GM18951 (cell line): ENCODE measurements around the gene C2CD2L.
"Not testable (repeated sequence)": the region's sequence is repeated elsewhere in the genome, so short reads cannot be mapped to it uniquely, and the experiment has no call there.

ENCODE experiments used
- POLR2A ChIP-seq: IDR thresholded peaks from 4 replicates; pipeline ENCODE4 v1.6.1; 2011; ENCODE audit warnings: mild to moderate bottlenecking; ENCODE audit not compliant: insufficient read length, insufficient read depth; ENCODE audit errors: extremely low read depth
- in situ Hi-C: fragments of 300-500 bp; cut with MboI; formaldehyde crosslinking; loops from one replicate; pipeline ENCODE4 v1.12.0; 2022; ENCODE audit warnings: low sequenced_read_pairs, mixed read lengths, inconsistent platforms; ENCODE audit not compliant: unreplicated experiment

C2CD2L gene

GRCh38 chr11:119117004-119117706 lies 10.0 kb downstream of the C2CD2L start:
- no peak for TF ChIP-seq POLR2A
- in situ Hi-C loops = no loop called here

- in situ Hi-C loops = no loop called here
- TF ChIP-seq POLR2A = no peak
Observed at GRCh38 chr11:119118227-119118626, 11.1 kb downstream of the C2CD2L start.

GRCh38 chr11:119118946-119119345 lies 11.8 kb downstream of the C2CD2L start:
- in situ Hi-C loops = no loop called here

GRCh38 chr11:119120639-119121007 lies 13.5 kb downstream of the C2CD2L start:
- TF ChIP-seq POLR2A = no peak
- in situ Hi-C loops = no loop called here

More at GRCh38 chr11:119118946-119119345, 11.8 kb downstream of the C2CD2L start:
- no peak for TF ChIP-seq POLR2A

- peak; percentile 81 for TF ChIP-seq POLR2A
- in situ Hi-C loops = no loop called here
Observed at GRCh38 chr11:119121008-119121810, 14.1 kb downstream of the C2CD2L start, which contains the start of gene HINFP. Gene HINFP (plus strand): TSS chr11:119121580. CDS start chr11:119126945, 5,365 bp downstream.

GRCh38 chr11:119121811-119122124 lies 14.6 kb downstream of the C2CD2L start:
- in situ Hi-C loops = no loop called here
- TF ChIP-seq POLR2A = no peak

GRCh38 chr11:119125821-119126220 lies 18.7 kb downstream of the C2CD2L start:
- no peak for TF ChIP-seq POLR2A
- in situ Hi-C loops = no loop called here

GRCh38 chr11:119126675-119127268 lies 19.6 kb downstream of the C2CD2L start:
- in situ Hi-C loops = no loop called here
- TF ChIP-seq POLR2A = no peak

GRCh38 chr11:119130662-119131061 lies 23.5 kb downstream of the C2CD2L start:
- TF ChIP-seq POLR2A = no peak
- in situ Hi-C loops = no loop called here

GRCh38 chr11:119134389-119134978 lies 27.3 kb downstream of the C2CD2L start:
- TF ChIP-seq POLR2A = no peak
- in situ Hi-C loops = no loop called here

GRCh38 chr11:119139276-119139675 lies 32.1 kb downstream of the C2CD2L start:
- in situ Hi-C loops = not testable (repeated sequence)

GRCh38 chr11:119144825-119145486 lies 37.8 kb downstream of the C2CD2L start:
- TF ChIP-seq POLR2A = no peak
- in situ Hi-C loops = no loop called here

- in situ Hi-C loops = no loop called here
- TF ChIP-seq POLR2A = no peak
Observed at GRCh38 chr11:119145551-119145950, 38.4 kb downstream of the C2CD2L start.

GRCh38 chr11:119147604-119148333 lies 40.6 kb downstream of the C2CD2L start:
- no peak for TF ChIP-seq POLR2A
- in situ Hi-C loops = no loop called here
